ENCODE results near the gene EME1. TPM values are rescaled to one million over a fixed set of nuclear protein-coding genes. Genes with fewer than 3 reads are reported as not detected.
"Not testable (repeated sequence)": the region's sequence is repeated elsewhere in the genome, so short reads cannot be mapped to it uniquely, and the experiment has no call there.

Gene EME1
- total RNA-seq, 1 donor from 2014 or later: 3.6 TPM

DNA sequence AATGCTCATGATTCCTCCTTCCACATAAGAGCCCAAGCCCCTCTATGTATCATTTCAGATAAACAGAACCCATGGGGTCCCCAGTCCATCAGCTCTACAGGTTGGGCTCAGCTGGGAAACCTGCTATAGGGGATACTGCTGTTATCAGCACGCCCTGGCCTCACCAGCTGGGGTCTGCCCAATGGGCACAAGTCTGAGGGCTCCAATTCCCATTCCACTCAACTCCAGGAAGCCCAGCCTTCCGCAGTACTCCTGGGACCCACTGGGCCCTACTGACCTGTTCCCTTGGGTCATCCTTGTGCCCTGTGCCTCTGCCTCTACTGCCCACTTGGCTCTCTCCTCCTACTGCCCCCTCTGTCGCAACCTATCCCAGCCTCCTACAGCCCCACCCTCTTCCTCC is 43.3 kb upstream of the EME1 start:
- no peak overlapping the region for H3K27ac Mint-ChIP-seq
- peaks cover 14% of the 10 kb centered on the region for H3K27me3 Mint-ChIP-seq
- intact Hi-C loops (cut with micrococcal nuclease): no loop called here
- DNase-seq (no peak), ATAC-seq (ENCODE audit: low read depth) (no peak)
- CTCF ChIA-PET: no interaction called here
- H3K36me3 Mint-ChIP-seq (ENCODE audit: low read depth): no peaks in the 10 kb centered on the region
- peaks cover 1% of the 10 kb centered on the region for H3K4me1 Mint-ChIP-seq
- TF ChIP-seq CTCF (IDR thresholded peaks at IDR 0.05): no peak
- no peaks in the 10 kb centered on the region for H3K9me3 Mint-ChIP-seq
- no peak overlapping the region for H3K4me3 Mint-ChIP-seq
- POLR2A ChIA-PET: no interaction called here

- no peak overlapping the region for H3K4me3 Mint-ChIP-seq
- peaks cover 14% of the 10 kb centered on the region for H3K27me3 Mint-ChIP-seq
- TF ChIP-seq CTCF (IDR thresholded peaks at IDR 0.05): no peak
- POLR2A ChIA-PET: no interaction called here
- H3K9me3 Mint-ChIP-seq: no peaks in the 10 kb centered on the region
- intact Hi-C loops (cut with micrococcal nuclease): no loop called here
- DNase-seq: no peak
- peaks cover 1% of the 10 kb centered on the region for H3K4me1 Mint-ChIP-seq
- H3K36me3 Mint-ChIP-seq (ENCODE audit: low read depth): no peaks in the 10 kb centered on the region
- ATAC-seq (ENCODE audit: low read depth): no peak
- CTCF ChIA-PET: no interaction called here
- no peak overlapping the region for H3K27ac Mint-ChIP-seq
Observed at GRCh38 chr17:50330151-50330775, 42.8 kb upstream of the EME1 start.

- no peaks in the 10 kb centered on the region for H3K36me3 Mint-ChIP-seq (ENCODE audit: low read depth)
Observed at GRCh38 chr17:50331085-50331791, 41.8 kb upstream of the EME1 start.

DNA sequence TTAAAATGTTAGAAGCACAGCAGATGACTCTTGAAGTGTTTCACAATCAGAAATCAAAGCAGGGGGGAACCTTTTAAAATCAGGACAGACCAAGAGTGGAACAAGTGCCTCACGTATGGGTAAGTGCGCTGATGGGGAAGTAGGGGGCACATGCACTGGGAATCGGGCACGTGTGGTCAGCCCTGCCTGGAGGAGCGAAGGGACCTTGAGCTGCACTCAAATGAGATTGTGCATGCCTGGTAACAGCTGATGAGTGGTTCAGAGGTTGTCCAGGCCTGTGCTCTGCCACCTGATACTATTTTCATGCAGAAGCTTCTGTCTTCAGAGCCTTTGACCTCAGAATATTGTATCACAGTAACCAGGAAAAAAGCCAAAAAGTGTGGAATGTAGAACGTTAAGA is 40.8 kb upstream of the EME1 start:
- intact Hi-C loops (cut with micrococcal nuclease): no loop called here

More at GRCh38 chr17:50331085-50331791, 41.8 kb upstream of the EME1 start:
- H3K4me1 Mint-ChIP-seq: peaks cover 1% of the 10 kb centered on the region
- no peak overlapping the region for H3K4me3 Mint-ChIP-seq
- ChIA-PET POLR2A (no interaction called here), CTCF (no interaction called here)
- DNase-seq: no peak
- no peak for ATAC-seq (ENCODE audit: low read depth)
- TF ChIP-seq CTCF (IDR thresholded peaks at IDR 0.05): no peak
- no peak overlapping the region for H3K27ac Mint-ChIP-seq
- peaks cover 14% of the 10 kb centered on the region for H3K27me3 Mint-ChIP-seq
- intact Hi-C loops (cut with micrococcal nuclease): no loop called here
- no peaks in the 10 kb centered on the region for H3K9me3 Mint-ChIP-seq

DNA sequence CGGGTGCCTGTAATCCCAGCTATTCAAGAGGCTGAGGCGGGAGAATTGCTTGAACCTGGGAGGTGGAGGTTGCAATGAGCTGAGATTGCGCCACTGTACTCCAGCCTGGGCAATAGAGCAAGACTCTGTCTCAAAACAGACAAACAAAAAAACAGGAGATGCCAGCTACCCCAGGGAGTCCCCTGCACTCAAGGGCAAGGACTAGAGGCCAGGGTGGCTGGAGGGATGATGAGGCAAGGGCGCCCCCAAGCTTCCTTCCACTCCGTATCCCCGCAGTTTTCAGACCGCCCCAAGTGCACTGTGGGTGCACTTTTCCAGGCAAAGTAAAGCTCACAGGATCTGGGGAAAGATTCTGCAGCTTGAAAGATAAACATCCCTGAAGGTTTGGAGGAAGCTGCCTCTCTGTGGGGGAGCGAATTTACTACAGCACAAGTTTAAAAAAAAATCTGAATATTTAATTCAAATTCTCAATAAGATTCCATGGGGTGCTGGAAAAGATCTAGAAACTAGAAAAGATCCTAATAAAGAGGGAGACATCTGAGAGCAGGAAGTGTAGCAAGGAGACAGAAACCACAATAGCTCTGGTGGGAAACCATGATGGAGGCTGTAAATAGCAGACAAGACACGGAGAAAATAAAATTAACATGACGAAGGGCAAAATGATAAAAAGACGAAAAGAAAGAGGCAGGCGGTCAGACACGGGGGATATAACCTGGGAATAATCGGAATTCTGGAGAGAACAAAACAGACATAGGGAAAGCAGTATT is 39.6 kb upstream of the EME1 start:
- H3K27ac Mint-ChIP-seq; intact Hi-C loops (cut with micrococcal nuclease); H3K36me3 Mint-ChIP-seq (ENCODE audit: low read depth); H3K9me3 Mint-ChIP-seq; H3K4me1 Mint-ChIP-seq; DNase-seq; ATAC-seq (ENCODE audit: low read depth); CTCF ChIA-PET; H3K4me3 Mint-ChIP-seq; POLR2A ChIA-PET: not testable (repeated sequence)
- peaks cover 14% of the 10 kb centered on the region for H3K27me3 Mint-ChIP-seq

More for the DNA sequence above, 40.8 kb upstream of the EME1 start:
- Mint-ChIP-seq H3K4me3 (no peak overlapping the region), H3K27ac (no peak overlapping the region), H3K9me3 (no peaks in the 10 kb centered on the region), H3K36me3 (ENCODE audit: low read depth) (no peaks in the 10 kb centered on the region), H3K27me3 (peaks cover 14% of the 10 kb centered on the region), H3K4me1 (peaks cover 1% of the 10 kb centered on the region)
- no peak for TF ChIP-seq CTCF (IDR thresholded peaks at IDR 0.05)
- CTCF ChIA-PET: interaction anchor here (0.8 kb wide), 1 partner anchor 30 kb away, joined by 3 read pairs; no protein-coding TSS in a partner anchor
- POLR2A ChIA-PET: no interaction called here
- ATAC-seq (ENCODE audit: low read depth) (no peak), DNase-seq (no peak)
